ENCODE data around the gene TMEM132A. TPM values are rescaled to one million over a fixed set of nuclear protein-coding genes. Genes with fewer than 3 reads are reported as not detected.
A peak's percentile ranks its signal among the peaks of the same experiment; 100 is the strongest.

The TMEM132A gene
- total and polyA plus RNA-seq, 2 donors (not counting 1 experiment from before 2014, with no cell fraction given), result 6.9 to 13.2 TPM

DNA sequence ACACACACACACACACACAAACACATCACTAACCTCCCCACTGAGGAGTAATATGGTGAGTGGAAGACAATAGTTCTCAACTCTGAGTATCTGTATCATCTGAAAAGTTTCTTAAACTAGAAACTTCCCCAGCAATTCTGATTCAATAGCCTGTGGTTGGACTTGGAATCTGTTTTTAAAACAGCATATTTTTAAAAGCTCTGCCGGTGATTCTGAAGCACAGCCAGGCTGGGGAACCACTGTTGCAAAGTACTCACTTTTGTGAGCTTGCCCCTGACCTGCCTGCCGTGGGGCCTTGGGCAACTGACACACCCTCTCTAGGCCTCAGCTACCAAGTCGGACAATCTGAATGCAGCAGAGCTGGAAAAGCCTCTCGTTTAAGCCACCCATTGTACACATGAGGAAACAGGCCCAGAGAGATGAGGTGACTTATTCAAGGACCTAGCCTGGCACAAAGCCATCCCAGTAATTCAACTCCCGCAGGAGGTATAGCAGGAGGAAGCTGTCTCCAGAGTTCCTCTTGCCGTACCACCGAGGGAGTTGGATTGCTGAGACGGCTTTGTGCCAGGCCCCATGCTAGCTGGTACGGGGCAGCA, 18.8 kb downstream of the TMEM132A start:
- TF ChIP-seq, protein P1, sequence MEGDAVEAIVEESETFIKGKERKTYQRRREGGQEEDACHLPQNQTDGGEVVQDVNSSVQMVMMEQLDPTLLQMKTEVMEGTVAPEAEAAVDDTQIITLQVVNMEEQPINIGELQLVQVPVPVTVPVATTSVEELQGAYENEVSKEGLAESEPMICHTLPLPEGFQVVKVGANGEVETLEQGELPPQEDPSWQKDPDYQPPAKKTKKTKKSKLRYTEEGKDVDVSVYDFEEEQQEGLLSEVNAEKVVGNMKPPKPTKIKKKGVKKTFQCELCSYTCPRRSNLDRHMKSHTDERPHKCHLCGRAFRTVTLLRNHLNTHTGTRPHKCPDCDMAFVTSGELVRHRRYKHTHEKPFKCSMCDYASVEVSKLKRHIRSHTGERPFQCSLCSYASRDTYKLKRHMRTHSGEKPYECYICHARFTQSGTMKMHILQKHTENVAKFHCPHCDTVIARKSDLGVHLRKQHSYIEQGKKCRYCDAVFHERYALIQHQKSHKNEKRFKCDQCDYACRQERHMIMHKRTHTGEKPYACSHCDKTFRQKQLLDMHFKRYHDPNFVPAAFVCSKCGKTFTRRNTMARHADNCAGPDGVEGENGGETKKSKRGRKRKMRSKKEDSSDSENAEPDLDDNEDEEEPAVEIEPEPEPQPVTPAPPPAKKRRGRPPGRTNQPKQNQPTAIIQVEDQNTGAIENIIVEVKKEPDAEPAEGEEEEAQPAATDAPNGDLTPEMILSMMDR (conservative IDR thresholded peaks at IDR 0.05 in 1 of 2, IDR thresholded peaks at IDR 0.05 in 1 of 2; ENCODE audit: low read depth in 1 of 2, low read length in 2 of 2), result no peak
- no peak for TF ChIP-seq EZH2 (IDR thresholded peaks at IDR 0.05; ENCODE audit: low read length, missing control alignments)
- Histone ChIP-seq H3K4me1 (ENCODE audit: control insufficient read depth, extremely low read depth, insufficient read depth, low read length) (no peaks in the 10 kb centered on the region), H4K20me1 (ENCODE audit: control insufficient read depth, extremely low read depth, insufficient read depth, low read length) (no peaks in the 10 kb centered on the region), H2AFZ (ENCODE audit: low read length) (no peak overlapping the region), H3K79me2 (ENCODE audit: control insufficient read depth, insufficient read depth, low read length) (no peaks in the 10 kb centered on the region), H3K9me3 (ENCODE audit: control insufficient read depth, insufficient read depth, low read depth, low read length) (no peaks in the 10 kb centered on the region), H3K27me3 (ENCODE audit: control insufficient read depth, insufficient read depth, low read length) (no peaks in the 10 kb centered on the region), H3K27ac (ENCODE audit: insufficient read depth, low read length) (no peak overlapping the region), H3K9ac (ENCODE audit: insufficient read depth, low read length) (no peak overlapping the region), H3K4me3 (replicated peaks in 1 of 4; ENCODE audit: control extremely low read depth in 1 of 4, insufficient read depth in 1 of 4, low read depth in 3 of 4, low read length in 4 of 4) (no peak overlapping the region), H3K4me2 (ENCODE audit: extremely low read depth, insufficient read depth, low read length) (no peak overlapping the region), H3K36me3 (ENCODE audit: control insufficient read depth, insufficient read depth, low read length) (peaks cover 4% of the 10 kb centered on the region)
- DNase-seq (ENCODE audit: low read depth in 2 of 2), result peak in 1 of 2 donors; percentile 26

- no peak for DNase-seq (ENCODE audit: low read depth in 2 of 2)
- Histone ChIP-seq H3K36me3 (ENCODE audit: control insufficient read depth, insufficient read depth, low read length) (peaks cover 4% of the 10 kb centered on the region), H3K4me3 (replicated peaks in 1 of 4; ENCODE audit: control extremely low read depth in 1 of 4, insufficient read depth in 1 of 4, low read depth in 3 of 4, low read length in 4 of 4) (no peak overlapping the region), H3K4me1 (ENCODE audit: control insufficient read depth, extremely low read depth, insufficient read depth, low read length) (no peaks in the 10 kb centered on the region), H2AFZ (ENCODE audit: low read length) (no peak overlapping the region), H3K27me3 (ENCODE audit: control insufficient read depth, insufficient read depth, low read length) (no peaks in the 10 kb centered on the region), H3K9me3 (ENCODE audit: control insufficient read depth, insufficient read depth, low read depth, low read length) (no peaks in the 10 kb centered on the region), H3K9ac (ENCODE audit: insufficient read depth, low read length) (no peak overlapping the region), H4K20me1 (ENCODE audit: control insufficient read depth, extremely low read depth, insufficient read depth, low read length) (no peaks in the 10 kb centered on the region), H3K4me2 (ENCODE audit: extremely low read depth, insufficient read depth, low read length) (no peak overlapping the region), H3K27ac (ENCODE audit: insufficient read depth, low read length) (no peak overlapping the region), H3K79me2 (ENCODE audit: control insufficient read depth, insufficient read depth, low read length) (no peaks in the 10 kb centered on the region)
- TF ChIP-seq, protein P1 (conservative IDR thresholded peaks at IDR 0.05 in 1 of 2, IDR thresholded peaks at IDR 0.05 in 1 of 2; ENCODE audit: low read depth in 1 of 2, low read length in 2 of 2), result peak in 1 of 2 donors; percentile 19
- TF ChIP-seq EZH2 (IDR thresholded peaks at IDR 0.05; ENCODE audit: low read length, missing control alignments), result no peak
These were observed 20.4 kb downstream of the TMEM132A start for GRCh38 chr11:60944490-60945294.

GRCh38 chr11:60945295-60945667, 21.0 kb downstream of the TMEM132A start:
- no peaks in the 10 kb centered on the region for H3K9me3 ChIP-seq (ENCODE audit: control insufficient read depth, insufficient read depth, low read depth, low read length)
- no peaks in the 10 kb centered on the region for H3K27me3 ChIP-seq (ENCODE audit: control insufficient read depth, insufficient read depth, low read length)
- no peak overlapping the region for H3K4me2 ChIP-seq (ENCODE audit: extremely low read depth, insufficient read depth, low read length)
- DNase-seq (ENCODE audit: low read depth in 2 of 2), result no peak
- H3K9ac ChIP-seq (ENCODE audit: insufficient read depth, low read length), result no peak overlapping the region
- TF ChIP-seq EZH2 (IDR thresholded peaks at IDR 0.05; ENCODE audit: low read length, missing control alignments), result no peak
- TF ChIP-seq, protein P1 (conservative IDR thresholded peaks at IDR 0.05 in 1 of 2, IDR thresholded peaks at IDR 0.05 in 1 of 2; ENCODE audit: low read depth in 1 of 2, low read length in 2 of 2), result no peak
- H3K36me3 ChIP-seq (ENCODE audit: control insufficient read depth, insufficient read depth, low read length), result peaks cover 4% of the 10 kb centered on the region
- no peak overlapping the region for H2AFZ ChIP-seq (ENCODE audit: low read length)
- no peak overlapping the region for H3K27ac ChIP-seq (ENCODE audit: insufficient read depth, low read length)
- H3K4me3 ChIP-seq (replicated peaks in 1 of 4; ENCODE audit: control extremely low read depth in 1 of 4, insufficient read depth in 1 of 4, low read depth in 3 of 4, low read length in 4 of 4), result no peak overlapping the region
- H4K20me1 ChIP-seq (ENCODE audit: control insufficient read depth, extremely low read depth, insufficient read depth, low read length), result no peaks in the 10 kb centered on the region
- H3K4me1 ChIP-seq (ENCODE audit: control insufficient read depth, extremely low read depth, insufficient read depth, low read length), result no peaks in the 10 kb centered on the region
- H3K79me2 ChIP-seq (ENCODE audit: control insufficient read depth, insufficient read depth, low read length), result no peaks in the 10 kb centered on the region
